Endothelial cell of umbilical vein (primary cell): Measurements from ENCODE around the gene CISD2.
"Not testable (repeated sequence)": the region's sequence is repeated elsewhere in the genome, so short reads cannot be mapped to it uniquely, and the experiment has no call there.

Experiments used
- CTCF ChIP-seq, 2 donors: IDR thresholded peaks; 1 replicate in 1 of 2; 2 replicates in 1 of 2; pipeline ENCODE4 v1.5.1; 2011; ENCODE audit warnings: low read length in 2 of 2, mild to moderate bottlenecking in 2 of 2, moderate library complexity in 2 of 2, control low read depth in 1 of 2, inconsistent platforms in 1 of 2, low read depth in 1 of 2; ENCODE audit not compliant: insufficient read depth in 1 of 2; ENCODE audit errors: extremely low read depth in 1 of 2
- POLR2AphosphoS5 ChIP-seq: IDR thresholded peaks from 2 replicates; pipeline ENCODE4 v1.6.1; 2012; ENCODE audit warnings: low read depth, mild to moderate bottlenecking, control low read depth, low read length, moderate library complexity; ENCODE audit not compliant: insufficient read depth

- not testable (repeated sequence) for TF ChIP-seq POLR2AphosphoS5; CTCF (IDR thresholded peaks at IDR 0.05; ENCODE audit: extremely low read depth in 1 of 2, insufficient read depth in 1 of 2, low read depth in 1 of 2, low read length in 2 of 2)
Observed at GRCh38 chr4:102919697-102920096, 50.9 kb downstream of the CISD2 start.
